Measurements from ENCODE around the gene GHDC. TPM values are rescaled to one million over a fixed set of nuclear protein-coding genes. Genes with fewer than 3 reads are reported as not detected.
A peak's percentile ranks its signal among the peaks of the same experiment; 100 is the strongest.

GHDC gene
- total and polyA plus RNA-seq, 2 of the 13 experiments (the other 11 are each of a cell fraction or from before 2014, with no cell fraction given), result 15.4 to 22.5 TPM

DNA sequence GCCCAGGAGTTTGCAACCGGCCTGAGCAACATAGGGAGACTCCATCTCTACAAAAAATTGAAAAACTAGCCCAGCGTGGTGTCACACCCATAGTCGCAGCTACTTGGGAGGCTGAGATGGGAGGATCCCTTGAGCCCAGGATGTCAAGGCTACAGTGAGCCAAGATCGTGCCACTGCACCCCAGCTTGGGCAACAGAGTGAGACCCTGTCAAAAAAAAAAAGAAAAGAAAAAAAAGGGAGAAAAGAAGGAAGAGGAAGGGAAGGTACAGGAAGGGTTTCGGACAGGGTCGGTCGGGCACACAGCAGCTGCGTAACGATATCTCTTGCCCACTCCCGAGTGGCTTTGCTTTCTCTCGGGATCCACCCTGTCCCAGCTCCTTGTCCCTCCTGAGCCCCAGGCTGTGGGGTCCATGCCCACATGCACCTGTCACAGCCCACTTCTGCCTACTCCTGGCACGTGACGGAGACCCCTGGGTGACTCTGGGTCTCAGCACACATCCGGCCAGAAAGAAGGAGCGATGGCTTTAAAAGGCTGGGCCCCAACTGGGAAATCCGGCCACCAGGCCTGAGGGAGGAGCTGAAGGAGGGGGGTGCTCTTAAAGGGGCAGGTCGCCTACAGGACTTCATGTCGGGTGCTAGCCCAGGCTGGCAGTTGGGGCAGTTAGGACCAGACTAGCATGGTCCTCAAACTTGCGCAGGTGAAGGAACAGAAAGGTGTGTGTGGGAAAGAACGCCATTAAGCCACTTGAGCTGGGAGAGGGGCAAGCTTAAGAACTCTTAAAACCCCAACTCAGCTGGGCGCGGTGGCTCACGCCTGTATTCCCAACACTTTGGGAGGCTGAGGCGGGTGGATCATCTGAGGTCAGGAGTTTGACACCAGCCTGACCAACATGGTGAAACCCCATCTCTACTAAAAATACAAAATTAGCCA, at the start of gene GHDC (continued):
- TF ChIP-seq KLF13 (CRISPR knock-in tag; IDR thresholded peaks at IDR 0.05) (no peak), EHMT2 (IDR thresholded peaks at IDR 0.05; ENCODE audit: borderline replicate concordance, low read depth, low read length) (no peak), ZNF605 (CRISPR knock-in tag; IDR thresholded peaks at IDR 0.05) (peak; percentile 74), DPF2 (CRISPR knock-in tag; IDR thresholded peaks at IDR 0.05; ENCODE audit: borderline replicate concordance, low read depth) (no peak; the same call in 1 of the 2 replicates), JARID2 (CRISPR knock-in tag; IDR thresholded peaks at IDR 0.05; ENCODE audit: insufficient replicate concordance) (peak; percentile 46), TAF1 (CRISPR knock-in tag; IDR thresholded peaks at IDR 0.05) (peak; percentile 78; the same call in 1 of the 2 replicates), ZNF891 (CRISPR knock-in tag; IDR thresholded peaks at IDR 0.05) (no peak), ZNF614 (CRISPR knock-in tag; IDR thresholded peaks at IDR 0.05; ENCODE audit: borderline replicate concordance) (no peak; the same call in 1 of the 2 replicates), POLR2G (IDR thresholded peaks at IDR 0.05; ENCODE audit: low read depth, low read length) (peak; percentile 84), FOSL1 (CRISPR knock-in tag; IDR thresholded peaks at IDR 0.05; ENCODE audit: borderline replicate concordance) (no peak), NONO (IDR thresholded peaks at IDR 0.05) (no peak), NONO (CRISPR knock-in tag; conservative IDR thresholded peaks at IDR 0.05) (0 out of 2 replicates have a peak, but pooled peaks have one; percentile 40), ZNF160 (CRISPR knock-in tag; IDR thresholded peaks at IDR 0.05) (peak; percentile 34; the same call in 1 of the 2 replicates), ZNF703 (CRISPR knock-in tag; IDR thresholded peaks at IDR 0.05; ENCODE audit: borderline replicate concordance) (no peak), ZNF510 (CRISPR knock-in tag; IDR thresholded peaks at IDR 0.05; ENCODE audit: low read depth) (peak; percentile 78; the same call in 1 of the 2 replicates), CEBPB (IDR thresholded peaks at IDR 0.05; ENCODE audit: borderline replicate concordance, low read depth, low read length) (no peak), GFI1 (CRISPR knock-in tag; IDR thresholded peaks at IDR 0.05; ENCODE audit: borderline replicate concordance) (peak; percentile 77), ZFP37 (CRISPR knock-in tag; IDR thresholded peaks at IDR 0.05; ENCODE audit: borderline replicate concordance) (peak; percentile 50; the same call in 1 of the 2 replicates)
- TF ChIP-seq, protein P1, sequence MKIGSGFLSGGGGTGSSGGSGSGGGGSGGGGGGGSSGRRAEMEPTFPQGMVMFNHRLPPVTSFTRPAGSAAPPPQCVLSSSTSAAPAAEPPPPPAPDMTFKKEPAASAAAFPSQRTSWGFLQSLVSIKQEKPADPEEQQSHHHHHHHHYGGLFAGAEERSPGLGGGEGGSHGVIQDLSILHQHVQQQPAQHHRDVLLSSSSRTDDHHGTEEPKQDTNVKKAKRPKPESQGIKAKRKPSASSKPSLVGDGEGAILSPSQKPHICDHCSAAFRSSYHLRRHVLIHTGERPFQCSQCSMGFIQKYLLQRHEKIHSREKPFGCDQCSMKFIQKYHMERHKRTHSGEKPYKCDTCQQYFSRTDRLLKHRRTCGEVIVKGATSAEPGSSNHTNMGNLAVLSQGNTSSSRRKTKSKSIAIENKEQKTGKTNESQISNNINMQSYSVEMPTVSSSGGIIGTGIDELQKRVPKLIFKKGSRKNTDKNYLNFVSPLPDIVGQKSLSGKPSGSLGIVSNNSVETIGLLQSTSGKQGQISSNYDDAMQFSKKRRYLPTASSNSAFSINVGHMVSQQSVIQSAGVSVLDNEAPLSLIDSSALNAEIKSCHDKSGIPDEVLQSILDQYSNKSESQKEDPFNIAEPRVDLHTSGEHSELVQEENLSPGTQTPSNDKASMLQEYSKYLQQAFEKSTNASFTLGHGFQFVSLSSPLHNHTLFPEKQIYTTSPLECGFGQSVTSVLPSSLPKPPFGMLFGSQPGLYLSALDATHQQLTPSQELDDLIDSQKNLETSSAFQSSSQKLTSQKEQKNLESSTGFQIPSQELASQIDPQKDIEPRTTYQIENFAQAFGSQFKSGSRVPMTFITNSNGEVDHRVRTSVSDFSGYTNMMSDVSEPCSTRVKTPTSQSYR (CRISPR knock-in tag; IDR thresholded peaks at IDR 0.05; ENCODE audit: borderline replicate concordance), result no peak
- TF ChIP-seq, protein P2, sequence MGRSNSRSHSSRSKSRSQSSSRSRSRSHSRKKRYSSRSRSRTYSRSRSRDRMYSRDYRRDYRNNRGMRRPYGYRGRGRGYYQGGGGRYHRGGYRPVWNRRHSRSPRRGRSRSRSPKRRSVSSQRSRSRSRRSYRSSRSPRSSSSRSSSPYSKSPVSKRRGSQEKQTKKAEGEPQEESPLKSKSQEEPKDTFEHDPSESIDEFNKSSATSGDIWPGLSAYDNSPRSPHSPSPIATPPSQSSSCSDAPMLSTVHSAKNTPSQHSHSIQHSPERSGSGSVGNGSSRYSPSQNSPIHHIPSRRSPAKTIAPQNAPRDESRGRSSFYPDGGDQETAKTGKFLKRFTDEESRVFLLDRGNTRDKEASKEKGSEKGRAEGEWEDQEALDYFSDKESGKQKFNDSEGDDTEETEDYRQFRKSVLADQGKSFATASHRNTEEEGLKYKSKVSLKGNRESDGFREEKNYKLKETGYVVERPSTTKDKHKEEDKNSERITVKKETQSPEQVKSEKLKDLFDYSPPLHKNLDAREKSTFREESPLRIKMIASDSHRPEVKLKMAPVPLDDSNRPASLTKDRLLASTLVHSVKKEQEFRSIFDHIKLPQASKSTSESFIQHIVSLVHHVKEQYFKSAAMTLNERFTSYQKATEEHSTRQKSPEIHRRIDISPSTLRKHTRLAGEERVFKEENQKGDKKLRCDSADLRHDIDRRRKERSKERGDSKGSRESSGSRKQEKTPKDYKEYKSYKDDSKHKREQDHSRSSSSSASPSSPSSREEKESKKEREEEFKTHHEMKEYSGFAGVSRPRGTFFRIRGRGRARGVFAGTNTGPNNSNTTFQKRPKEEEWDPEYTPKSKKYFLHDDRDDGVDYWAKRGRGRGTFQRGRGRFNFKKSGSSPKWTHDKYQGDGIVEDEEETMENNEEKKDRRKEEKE (IDR thresholded peaks at IDR 0.05), result no peak
- TF ChIP-seq, protein P3, sequence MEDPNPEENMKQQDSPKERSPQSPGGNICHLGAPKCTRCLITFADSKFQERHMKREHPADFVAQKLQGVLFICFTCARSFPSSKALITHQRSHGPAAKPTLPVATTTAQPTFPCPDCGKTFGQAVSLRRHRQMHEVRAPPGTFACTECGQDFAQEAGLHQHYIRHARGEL (CRISPR knock-in tag; IDR thresholded peaks at IDR 0.05), result peak; percentile 46; the same call in 1 of the 2 replicates
- TF ChIP-seq, protein P4, sequence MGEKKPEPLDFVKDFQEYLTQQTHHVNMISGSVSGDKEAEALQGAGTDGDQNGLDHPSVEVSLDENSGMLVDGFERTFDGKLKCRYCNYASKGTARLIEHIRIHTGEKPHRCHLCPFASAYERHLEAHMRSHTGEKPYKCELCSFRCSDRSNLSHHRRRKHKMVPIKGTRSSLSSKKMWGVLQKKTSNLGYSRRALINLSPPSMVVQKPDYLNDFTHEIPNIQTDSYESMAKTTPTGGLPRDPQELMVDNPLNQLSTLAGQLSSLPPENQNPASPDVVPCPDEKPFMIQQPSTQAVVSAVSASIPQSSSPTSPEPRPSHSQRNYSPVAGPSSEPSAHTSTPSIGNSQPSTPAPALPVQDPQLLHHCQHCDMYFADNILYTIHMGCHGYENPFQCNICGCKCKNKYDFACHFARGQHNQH (CRISPR knock-in tag; IDR thresholded peaks at IDR 0.05), result no peak; the same call in 1 of the 2 replicates
